Left kidney (tissue), 2 donors: ENCODE data around the gene CLTB. TPM values are rescaled to one million over a fixed set of nuclear protein-coding genes. Genes with fewer than 3 reads are reported as not detected.

Experiments
- DNase-seq: peaks from one replicate; pipeline ENCODE4 v3.0.0-alpha.2; 2013
- polyA plus RNA-seq: library from polyadenylated mRNA; unstranded; fragments of 120-200 nt; gene quantifications from one replicate; pipeline ENCODE4 v1.2.1, GENCODE V29; 2013; ENCODE audit not compliant: insufficient read length

The CLTB gene
- polyA plus RNA-seq, 1 donor, result 45.0 TPM

GRCh38 chr5:176383248-176383905, 33.0 kb downstream of the CLTB start:
- no peak for DNase-seq

- DNase-seq, result no peak
These were observed 33.6 kb downstream of the CLTB start for GRCh38 chr5:176382721-176383120.

- no peak for DNase-seq
These were observed 34.4 kb downstream of the CLTB start for GRCh38 chr5:176381979-176382378.

GRCh38 chr5:176381423-176381822, 34.9 kb downstream of the CLTB start:
- no peak for DNase-seq

- no peak for DNase-seq
These were observed 36.5 kb downstream of the CLTB start for GRCh38 chr5:176379881-176380280.

- DNase-seq, result no peak
These were observed 43.1 kb downstream of the CLTB start for GRCh38 chr5:176373100-176373818.

- DNase-seq, result no peak
These were observed 44.5 kb downstream of the CLTB start for GRCh38 chr5:176371621-176372539.

- no peak for DNase-seq
These were observed 46.2 kb downstream of the CLTB start for GRCh38 chr5:176369934-176370711.

- no peak for DNase-seq
These were observed 47.6 kb downstream of the CLTB start for GRCh38 chr5:176368726-176369125.

- DNase-seq, result no peak
These were observed 50.0 kb downstream of the CLTB start for GRCh38 chr5:176366232-176366894.

GRCh38 chr5:176365351-176366231, 50.7 kb downstream of the CLTB start, which contains the start of gene ARL10:
Gene ARL10, plus strand, starts transcription at chr5:176365487. Its CDS starts 77 bp downstream, at chr5:176365564.
- DNase-seq, result peak; percentile 29

GRCh38 chr5:176364765-176365350, 51.5 kb downstream of the CLTB start:
- no peak for DNase-seq

- DNase-seq, result no peak
These were observed 54.2 kb downstream of the CLTB start for GRCh38 chr5:176362233-176362490.

- peak; percentile 92 for DNase-seq
These were observed 54.7 kb downstream of the CLTB start, which contains the start of gene KIAA1191 for GRCh38 chr5:176361437-176362232. Gene KIAA1191, minus strand, starts transcription at chr5:176361764. Its CDS starts 2,256 bp downstream, at chr5:176359508.

GRCh38 chr5:176360894-176361436, 55.4 kb downstream of the CLTB start:
- peak; percentile 29 for DNase-seq

- no peak for DNase-seq
These were observed 56.7 kb downstream of the CLTB start for GRCh38 chr5:176359658-176360057.

GRCh38 chr5:176356179-176356566, 60.2 kb downstream of the CLTB start:
- DNase-seq, result no peak

GRCh38 chr5:176355400-176356178, 60.8 kb downstream of the CLTB start:
- DNase-seq, result no peak
